ENCODE measurements around the gene NSG1. TPM values are rescaled to one million over a fixed set of nuclear protein-coding genes. Genes with fewer than 3 reads are reported as not detected.
A peak's percentile ranks its signal among the peaks of the same experiment; 100 is the strongest.

NSG1 gene
- total RNA-seq, 1 experiment from 2014 or later: not detected

DNA sequence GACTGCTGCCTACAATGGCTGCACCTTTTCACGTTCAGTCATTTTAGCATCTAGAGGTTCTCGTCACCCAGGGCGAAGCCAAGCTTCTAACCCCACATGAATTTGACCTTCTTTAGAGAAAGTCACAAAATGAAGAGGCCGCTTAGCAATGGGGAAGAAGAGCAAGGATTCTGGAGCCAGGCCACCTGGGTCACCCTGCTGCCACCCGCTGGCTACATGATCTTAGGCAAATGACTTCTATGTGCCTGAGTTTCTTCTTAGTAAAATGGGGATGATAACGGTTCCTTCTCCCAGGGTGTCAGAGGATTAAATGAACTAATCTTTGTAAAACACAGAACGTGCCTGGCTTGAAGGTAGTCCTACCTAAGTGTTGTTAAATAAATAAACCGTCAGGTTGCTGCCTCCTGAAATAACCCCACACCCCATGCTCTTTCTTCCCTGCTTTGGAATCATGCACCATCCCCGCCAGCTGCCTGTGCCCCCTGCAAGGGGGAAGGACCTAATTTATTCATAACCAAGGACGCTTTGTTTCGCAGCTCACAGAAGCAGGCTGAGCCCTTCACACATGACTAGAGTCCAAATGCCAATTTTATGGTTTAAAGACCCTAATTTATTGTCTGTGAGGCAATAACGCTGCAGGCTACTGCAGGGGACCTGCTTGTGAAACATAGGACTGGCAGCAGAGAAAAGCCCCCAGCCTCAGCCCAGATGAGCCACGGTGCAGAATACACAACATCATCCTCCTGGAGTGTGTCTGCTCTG lies 28.6 kb upstream of the NSG1 start:
- no peak overlapping the region for H3K27ac ChIP-seq
- H3K9me3 ChIP-seq (replicated peaks): no peaks in the 10 kb centered on the region
- H3K27me3 ChIP-seq: peaks cover 29% of the 10 kb centered on the region; the same call in 1 of the 2 replicates
- H3K36me3 ChIP-seq: no peaks in the 10 kb centered on the region
- no peak overlapping the region for H3K4me3 ChIP-seq
- DNase-seq: no peak
- no peaks in the 10 kb centered on the region for H3K4me1 ChIP-seq

DNA sequence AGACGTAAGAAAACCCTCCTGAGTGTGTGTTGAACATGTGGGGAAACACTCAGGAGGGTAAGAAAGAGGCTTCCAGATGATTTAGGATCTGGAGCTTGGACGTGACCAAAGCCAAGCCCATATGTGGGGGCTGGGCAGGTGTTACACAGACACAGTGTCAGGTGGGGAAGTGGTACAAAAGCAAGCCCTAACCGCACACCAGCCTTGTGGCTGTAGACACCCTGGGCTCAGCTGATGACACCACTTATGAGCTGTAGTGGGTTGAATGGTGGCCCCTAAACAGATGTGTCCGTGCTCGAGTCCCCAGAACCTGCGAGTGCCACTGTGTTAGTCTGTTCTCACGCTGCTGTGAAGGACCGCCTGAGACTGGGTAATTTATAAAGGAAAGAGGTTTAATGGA lies 25.0 kb upstream of the NSG1 start:
- Histone ChIP-seq H3K27ac (no peak overlapping the region), H3K36me3 (no peaks in the 10 kb centered on the region), H3K4me3 (no peak overlapping the region), H3K4me1 (no peaks in the 10 kb centered on the region), H3K9me3 (replicated peaks) (no peaks in the 10 kb centered on the region), H3K27me3 (peaks cover 20% of the 10 kb centered on the region; the same call in 1 of the 2 replicates)
- DNase-seq: no peak

DNA sequence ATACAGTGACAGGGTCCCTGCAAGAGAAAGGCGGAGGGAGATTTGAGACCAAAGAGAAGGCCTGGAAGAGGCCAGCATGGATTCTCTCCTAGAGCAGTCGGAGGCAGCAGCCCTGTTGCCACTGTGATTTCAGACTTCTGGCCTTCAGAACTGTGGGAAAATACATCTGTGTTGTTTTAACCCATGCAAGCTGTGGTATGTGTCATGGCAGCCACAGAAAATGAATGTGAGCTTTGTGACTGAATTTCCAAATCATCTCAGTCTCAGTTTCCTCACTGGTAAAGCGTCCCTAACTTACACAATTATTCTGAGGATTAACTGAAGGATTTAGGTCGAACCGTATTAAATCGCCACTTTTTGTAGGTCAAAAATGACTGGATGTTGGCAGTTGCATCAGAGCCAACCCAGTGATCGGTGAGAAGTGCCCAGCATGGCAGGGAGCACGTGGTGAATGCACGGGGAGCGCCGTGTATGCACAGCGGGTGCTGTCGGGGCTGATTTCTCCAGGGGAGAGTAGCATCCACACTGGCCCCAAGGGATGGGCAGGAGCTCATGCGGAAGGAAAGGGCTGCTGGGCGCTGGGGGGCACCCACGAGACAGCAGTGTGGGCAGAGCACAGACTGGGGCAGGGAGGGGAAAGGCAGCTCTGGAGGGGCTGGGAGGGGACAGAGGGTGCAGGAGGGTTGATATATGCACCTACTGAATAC lies 23.8 kb upstream of the NSG1 start:
- Histone ChIP-seq H3K4me3 (no peak overlapping the region), H3K36me3 (no peaks in the 10 kb centered on the region), H3K4me1 (no peaks in the 10 kb centered on the region), H3K9me3 (replicated peaks) (no peaks in the 10 kb centered on the region), H3K27me3 (peaks cover 11% of the 10 kb centered on the region; the same call in 1 of the 2 replicates), H3K27ac (no peak overlapping the region)
- no peak for DNase-seq

DNA sequence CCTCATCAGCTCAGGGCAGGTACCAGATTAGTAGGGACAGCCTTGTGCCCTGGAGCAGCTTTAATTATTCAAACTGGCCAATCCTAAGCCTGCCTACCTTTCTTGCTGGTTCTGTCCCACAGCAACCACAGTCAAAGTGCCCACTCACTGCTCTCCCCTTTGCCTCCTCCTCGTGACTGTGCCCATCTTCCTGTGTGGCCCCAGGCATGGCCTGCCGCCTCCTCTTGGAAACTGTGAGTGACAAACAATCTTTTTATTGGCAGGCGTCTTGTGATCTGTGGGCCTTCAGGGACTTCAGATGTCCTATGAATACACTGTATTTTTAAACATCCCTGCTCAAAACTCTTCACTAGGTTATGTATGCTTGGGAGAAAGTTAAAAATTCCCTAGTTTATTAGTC lies 22.8 kb upstream of the NSG1 start:
- Histone ChIP-seq H3K4me3 (no peak overlapping the region), H3K27ac (no peak overlapping the region), H3K9me3 (replicated peaks) (no peaks in the 10 kb centered on the region), H3K4me1 (no peaks in the 10 kb centered on the region), H3K27me3 (peaks cover 2% of the 10 kb centered on the region; the same call in 1 of the 2 replicates), H3K36me3 (no peaks in the 10 kb centered on the region)
- no peak for DNase-seq

DNA sequence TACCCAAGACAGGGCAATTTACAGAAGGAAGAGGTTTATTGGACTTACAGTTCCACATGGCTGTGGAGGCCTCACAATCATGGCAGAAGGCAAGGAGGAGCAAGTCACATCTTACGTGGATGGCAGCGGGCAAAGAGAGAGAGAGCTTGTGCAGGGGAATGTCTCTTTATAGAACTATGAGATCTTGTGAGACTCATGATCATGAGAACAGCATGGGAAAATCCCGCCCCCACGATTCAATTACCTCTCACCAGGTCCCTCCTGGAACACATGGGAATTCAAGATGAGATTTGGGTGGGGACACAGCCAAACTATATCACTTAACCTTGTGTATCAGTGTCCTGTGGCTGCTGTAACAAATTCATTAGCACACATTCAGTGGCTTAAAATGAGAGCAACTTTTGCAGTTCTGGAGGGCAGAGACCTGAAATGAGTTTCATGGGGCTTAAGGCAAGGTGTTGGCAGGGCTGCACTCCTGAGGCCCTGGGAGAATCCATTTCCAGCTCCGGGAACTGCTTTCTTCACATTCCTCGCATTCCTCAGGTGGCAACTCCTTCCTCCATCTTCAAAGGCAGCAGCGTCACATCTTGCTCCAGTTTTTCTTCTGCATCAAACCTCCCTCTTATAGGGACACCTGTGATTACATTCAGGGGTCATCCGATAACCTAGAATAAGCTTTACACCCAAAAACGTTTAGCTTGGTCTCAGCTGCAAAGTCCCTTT lies 22.3 kb upstream of the NSG1 start:
- Histone ChIP-seq H3K4me3 (no peak overlapping the region), H3K27ac (no peak overlapping the region), H3K9me3 (replicated peaks) (no peaks in the 10 kb centered on the region), H3K27me3 (no peaks in the 10 kb centered on the region), H3K36me3 (no peaks in the 10 kb centered on the region), H3K4me1 (no peaks in the 10 kb centered on the region)
- no peak for DNase-seq

DNA sequence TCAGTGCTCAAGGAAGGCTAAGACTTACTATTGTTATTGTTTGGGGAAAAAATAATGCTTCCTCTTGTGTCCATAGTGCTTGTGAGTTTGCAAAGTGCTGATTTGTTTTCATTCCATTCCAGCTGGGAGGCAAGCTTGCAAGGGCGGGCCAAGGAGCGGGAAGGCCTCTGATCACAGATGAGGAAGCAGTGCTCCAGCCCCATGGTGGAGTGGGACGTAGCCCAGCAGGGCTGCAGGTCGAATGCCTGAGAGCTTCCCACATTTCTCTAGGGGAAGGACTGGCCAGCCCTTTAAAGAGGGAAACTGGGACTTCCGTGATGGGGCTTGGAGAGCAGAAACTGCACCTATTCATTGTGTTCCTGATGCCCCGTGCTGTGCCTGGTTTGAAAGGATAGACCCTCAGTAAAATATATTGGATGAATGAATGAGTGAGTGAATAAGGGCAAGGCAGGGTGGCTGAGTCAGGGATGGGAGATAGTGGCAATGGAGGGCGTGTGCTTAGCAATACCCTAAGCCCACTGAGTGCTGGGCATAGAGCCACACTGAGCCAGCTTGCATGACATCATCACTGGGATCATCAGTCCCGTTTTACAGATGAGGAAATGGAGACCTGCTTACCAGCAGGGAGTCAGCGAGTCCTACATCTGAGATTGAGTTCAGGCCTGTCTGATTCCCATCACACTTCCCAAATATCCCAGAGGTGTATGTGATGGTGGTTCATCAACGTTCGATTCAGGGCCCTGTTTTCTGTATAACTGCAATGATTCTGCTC lies 17.9 kb upstream of the NSG1 start:
- DNase-seq: no peak

DNA sequence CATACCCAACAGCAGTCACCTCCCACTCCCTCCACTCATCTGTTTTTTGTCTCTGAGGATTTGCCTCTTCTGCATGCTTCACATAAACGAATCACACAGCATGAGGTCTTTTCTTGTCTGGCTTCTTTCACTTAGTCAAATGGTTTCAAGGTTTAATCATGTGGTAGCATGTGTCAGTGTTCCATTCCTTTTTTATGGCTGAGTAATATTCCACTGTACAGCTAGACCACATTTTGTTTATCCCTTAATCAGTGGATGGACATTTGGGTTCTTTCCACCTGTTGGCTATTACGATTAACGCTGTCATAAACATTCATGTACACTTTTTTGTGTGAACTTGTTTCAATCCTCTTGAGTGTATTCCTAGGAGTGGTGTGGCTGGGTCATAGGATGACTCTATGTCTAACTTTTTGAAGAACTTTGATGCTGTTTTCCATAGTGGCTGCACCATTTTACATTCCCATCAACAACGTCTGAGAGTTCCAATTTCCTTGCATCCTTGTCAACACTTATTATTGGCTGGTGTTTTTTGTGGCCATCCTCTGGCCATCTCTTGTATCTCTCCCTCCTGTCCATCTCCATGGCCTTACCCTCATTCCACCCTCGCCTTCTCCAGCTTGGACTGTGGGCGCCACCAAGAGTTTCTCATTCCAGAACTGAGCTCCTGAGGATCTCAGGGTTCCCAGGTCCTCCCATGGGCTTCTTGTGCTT lies 12.4 kb upstream of the NSG1 start:
- DNase-seq: no peak
- Histone ChIP-seq H3K4me1 (no peaks in the 10 kb centered on the region), H3K27ac (no peak overlapping the region), H3K4me3 (no peak overlapping the region), H3K9me3 (replicated peaks) (no peaks in the 10 kb centered on the region; the same call in 1 of the 2 replicates), H3K27me3 (peaks cover 9% of the 10 kb centered on the region; the same call in 1 of the 2 replicates), H3K36me3 (no peaks in the 10 kb centered on the region)

More for the DNA sequence above, 17.9 kb upstream of the NSG1 start:
- Histone ChIP-seq H3K27me3 (0 out of 2 replicates have a peak, but pooled peaks cover 3% of the 10 kb centered on the region), H3K9me3 (replicated peaks) (no peaks in the 10 kb centered on the region), H3K27ac (no peak overlapping the region), H3K4me3 (no peak overlapping the region), H3K36me3 (no peaks in the 10 kb centered on the region), H3K4me1 (no peaks in the 10 kb centered on the region)

DNA sequence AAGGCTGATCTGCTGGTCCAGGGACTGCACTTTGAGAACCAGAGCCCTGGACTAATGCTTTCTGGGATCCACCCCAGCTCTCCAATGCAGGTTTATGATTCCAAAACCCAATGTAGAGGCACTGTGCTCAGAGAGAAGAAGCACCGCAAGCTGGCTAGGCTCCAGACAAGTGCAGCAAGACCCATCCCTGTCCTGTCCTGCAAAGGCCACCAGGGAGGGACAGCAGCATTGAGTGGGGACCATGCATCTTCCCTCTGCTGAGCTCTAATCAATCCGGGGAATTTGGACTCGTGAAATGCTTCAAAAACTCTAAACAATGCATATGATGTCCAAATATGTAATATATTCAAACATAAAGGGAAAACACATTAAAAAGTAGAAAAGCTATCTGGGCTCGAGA lies 10.8 kb upstream of the NSG1 start:
- Histone ChIP-seq H3K27me3 (peaks cover 9% of the 10 kb centered on the region; the same call in 1 of the 2 replicates), H3K4me1 (no peaks in the 10 kb centered on the region)

DNA sequence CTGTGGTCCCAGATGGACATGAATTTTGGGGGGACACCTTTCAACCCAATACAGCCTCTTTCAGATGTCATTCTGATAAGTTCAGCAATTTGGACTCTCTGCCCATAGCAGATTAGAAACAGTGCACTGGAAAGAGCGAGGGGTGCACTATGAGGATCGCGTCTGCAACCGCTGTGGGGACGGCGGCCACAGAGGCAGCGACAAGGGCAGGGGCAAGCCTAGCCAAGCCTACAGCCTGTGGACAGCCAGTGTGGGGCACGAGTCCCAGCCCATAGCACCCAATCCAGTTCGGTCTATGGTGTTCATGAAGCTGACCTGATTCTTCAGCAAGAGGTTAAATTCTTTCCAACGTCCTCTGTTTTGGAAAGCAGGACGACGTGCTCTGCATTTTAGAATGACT lies 9.7 kb upstream of the NSG1 start:
- Histone ChIP-seq H3K4me1 (no peaks in the 10 kb centered on the region), H3K36me3 (no peaks in the 10 kb centered on the region), H3K9me3 (replicated peaks) (no peaks in the 10 kb centered on the region; the same call in 1 of the 2 replicates), H3K27ac (no peak overlapping the region), H3K27me3 (peaks cover 9% of the 10 kb centered on the region; the same call in 1 of the 2 replicates), H3K4me3 (no peak overlapping the region)
- no peak for DNase-seq

More for the DNA sequence above, 10.8 kb upstream of the NSG1 start:
- no peak overlapping the region for H3K27ac ChIP-seq
- no peak for DNase-seq
- H3K9me3 ChIP-seq (replicated peaks): no peaks in the 10 kb centered on the region; the same call in 1 of the 2 replicates
- H3K36me3 ChIP-seq: no peaks in the 10 kb centered on the region
- no peak overlapping the region for H3K4me3 ChIP-seq

DNA sequence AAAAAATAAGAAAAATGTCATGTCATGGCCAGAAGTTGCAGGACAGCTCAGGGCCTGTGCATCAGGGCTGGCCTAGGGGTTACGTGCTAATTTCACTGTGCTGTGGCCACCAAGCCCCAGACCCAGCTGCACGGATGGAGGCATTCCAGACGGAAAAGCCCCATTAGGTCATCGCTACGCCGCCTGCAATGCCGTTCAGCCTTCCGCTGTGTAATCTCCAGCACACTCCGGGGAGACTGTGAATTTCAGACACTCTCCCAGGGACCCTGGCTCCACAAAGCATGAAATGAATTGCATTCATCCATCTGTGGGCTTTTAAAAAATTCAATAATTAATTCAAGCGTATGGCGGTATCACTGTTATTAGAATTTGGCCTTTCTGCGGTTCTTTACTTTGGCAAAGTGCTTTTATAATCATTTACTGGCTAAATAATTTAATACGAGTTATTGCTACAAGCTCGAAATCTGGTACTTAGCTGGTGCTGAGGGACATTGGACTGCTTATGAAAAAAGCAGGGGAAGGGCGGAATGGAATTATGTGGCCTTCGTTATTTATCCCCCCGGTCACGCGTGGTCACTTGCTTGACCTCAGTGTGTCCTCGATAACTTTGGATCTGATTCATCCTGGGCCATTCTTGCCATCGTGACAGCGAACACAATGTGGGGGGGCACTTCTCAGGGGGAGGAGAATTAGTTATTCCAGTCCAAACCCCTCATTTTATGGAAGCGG lies 9.0 kb upstream of the NSG1 start:
- H3K9me3 ChIP-seq (replicated peaks): no peaks in the 10 kb centered on the region; the same call in 1 of the 2 replicates
- no peaks in the 10 kb centered on the region for H3K36me3 ChIP-seq
- peaks cover 9% of the 10 kb centered on the region; the same call in 1 of the 2 replicates for H3K27me3 ChIP-seq
- H3K4me1 ChIP-seq: no peaks in the 10 kb centered on the region
- H3K27ac ChIP-seq: no peak overlapping the region
- no peak overlapping the region for H3K4me3 ChIP-seq
- peak in 1 of 2 experiments; percentile 20 for DNase-seq

DNA sequence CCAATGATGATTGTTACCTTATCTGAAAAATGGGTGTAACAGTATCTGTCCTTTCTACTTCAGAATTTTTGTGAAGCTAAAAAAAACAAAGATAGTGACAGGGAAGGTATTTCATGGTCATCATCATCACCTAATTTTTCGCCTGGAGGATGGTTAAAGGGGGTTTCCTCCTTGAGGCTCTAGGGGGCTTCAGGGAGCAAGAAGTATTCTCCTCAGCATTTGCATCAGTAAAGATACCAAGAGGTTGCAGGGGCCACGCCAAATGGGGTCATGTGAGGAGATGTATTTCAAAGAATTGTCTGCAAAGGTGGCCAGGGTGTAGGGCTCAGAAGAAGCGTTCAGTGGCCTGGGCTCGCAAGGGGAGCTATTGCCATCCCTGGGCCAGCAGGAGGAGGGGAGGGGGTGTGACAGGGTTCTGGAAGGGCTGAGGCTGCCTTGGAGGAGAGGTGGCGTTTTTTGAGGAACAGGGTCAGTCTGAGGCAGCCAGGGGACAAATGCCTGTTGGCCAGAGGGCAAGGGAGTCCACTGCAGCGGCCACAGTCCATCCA lies 7.3 kb upstream of the NSG1 start:
- Histone ChIP-seq H3K27me3 (peaks cover 1% of the 10 kb centered on the region; the same call in 1 of the 2 replicates), H3K4me3 (no peak overlapping the region), H3K9me3 (replicated peaks) (no peaks in the 10 kb centered on the region; the same call in 1 of the 2 replicates), H3K27ac (no peak overlapping the region), H3K36me3 (no peaks in the 10 kb centered on the region), H3K4me1 (no peaks in the 10 kb centered on the region)
- DNase-seq: no peak

DNA sequence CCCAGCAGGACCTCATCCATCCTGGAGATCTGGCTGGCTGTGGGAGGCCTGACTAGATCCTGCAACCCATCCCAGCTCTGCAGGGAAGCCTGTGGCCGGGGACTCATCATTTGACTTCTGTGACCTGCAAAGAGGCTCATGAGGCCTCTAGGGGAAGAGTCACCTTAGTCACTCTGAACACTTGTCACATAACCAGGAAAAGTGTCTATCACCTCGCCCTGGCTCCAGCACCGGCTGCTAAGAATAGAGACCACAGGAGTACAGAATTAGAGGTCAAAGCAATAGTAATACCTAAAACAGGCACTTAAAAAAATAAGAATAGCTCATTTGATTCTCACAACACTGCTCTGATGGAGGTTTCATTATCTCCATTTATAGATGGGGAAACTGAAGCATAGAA lies 3.8 kb upstream of the NSG1 start:
- Histone ChIP-seq H3K9me3 (replicated peaks) (no peaks in the 10 kb centered on the region), H3K4me3 (no peak overlapping the region), H3K36me3 (no peaks in the 10 kb centered on the region), H3K27ac (no peak overlapping the region), H3K27me3 (no peaks in the 10 kb centered on the region), H3K4me1 (no peaks in the 10 kb centered on the region)
- DNase-seq: no peak

DNA sequence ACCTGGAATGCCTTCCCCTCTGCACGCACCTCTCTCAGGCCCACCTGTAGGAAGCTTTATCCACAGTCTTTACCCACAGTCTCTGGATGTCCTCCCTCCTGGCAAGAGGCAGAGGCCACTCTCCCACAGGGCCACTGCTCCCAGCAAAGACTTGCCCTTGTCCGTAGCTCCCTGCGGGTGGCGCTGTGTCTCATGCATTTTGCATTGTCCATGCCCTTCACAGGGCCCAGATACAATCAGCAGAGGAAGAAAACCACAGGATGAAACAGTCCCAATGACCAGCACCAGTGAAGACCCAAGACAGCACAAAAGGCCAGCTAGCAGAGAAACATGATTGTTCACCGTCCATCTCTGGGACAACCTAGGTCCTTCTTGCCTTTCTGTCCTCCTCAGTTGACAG lies 2.1 kb upstream of the NSG1 start:
- Histone ChIP-seq H3K4me3 (no peak overlapping the region), H3K36me3 (no peaks in the 10 kb centered on the region), H3K27me3 (no peaks in the 10 kb centered on the region), H3K27ac (no peak overlapping the region), H3K9me3 (replicated peaks) (no peaks in the 10 kb centered on the region), H3K4me1 (no peaks in the 10 kb centered on the region)
- peak in 1 of 2 experiments; percentile 14 for DNase-seq

Measured in SJCRH30 (cell line).